Osteoblast (primary cell): ENCODE results near the gene SMAP2. TPM values are rescaled to one million over a fixed set of nuclear protein-coding genes. Genes with fewer than 3 reads are reported as not detected.
A peak's percentile ranks its signal among the peaks of the same experiment; 100 is the strongest.

ENCODE experiments used
- DNase-seq: peaks from one replicate; pipeline ENCODE4 v3.0.0; 2011; ENCODE audit warnings: low spot score, mixed read lengths; ENCODE audit not compliant: insufficient read length; ENCODE audit errors: missing footprints
- H2AFZ ChIP-seq: 2 replicates; pipeline ENCODE4 v1.6.0; 2011; ENCODE audit warnings: mild to moderate bottlenecking, low read length
- H3K27ac ChIP-seq: 2 replicates; pipeline ENCODE4 v1.5.1; 2011; ENCODE audit warnings: mild to moderate bottlenecking, low read depth, low read length, moderate library complexity
- H3K27me3 ChIP-seq: 2 replicates; pipeline ENCODE4 v1.6.0; 2012; ENCODE audit warnings: mild to moderate bottlenecking, control low read depth, inconsistent platforms, low read length, moderate library complexity; ENCODE audit not compliant: insufficient read depth
- H3K36me3 ChIP-seq: 2 replicates; pipeline ENCODE4 v1.5.1; 2011; ENCODE audit warnings: mild to moderate bottlenecking, low read length, control low read depth, moderate library complexity; ENCODE audit not compliant: insufficient read depth
- H3K4me1 ChIP-seq: 2 replicates; pipeline ENCODE4 v1.5.1; 2011; ENCODE audit warnings: mild to moderate bottlenecking, low read length, control low read depth, moderate library complexity; ENCODE audit not compliant: insufficient read depth
- H3K4me2 ChIP-seq: 2 replicates; pipeline ENCODE4 v1.6.0; 2011; ENCODE audit warnings: mild to moderate bottlenecking, low read length; ENCODE audit not compliant: insufficient read depth
- H3K4me3 ChIP-seq: fragments of 200-600 bp; sonication (generic); 3 replicates; pipeline ENCODE4 v1.5.1; 2012; ENCODE audit warnings: mild to moderate bottlenecking, low read length, inconsistent platforms; ENCODE audit not compliant: insufficient read depth
- H3K79me2 ChIP-seq: 2 replicates; pipeline ENCODE4 v1.6.0; 2012; ENCODE audit warnings: mild to moderate bottlenecking, low read length, control low read depth, inconsistent platforms; ENCODE audit not compliant: insufficient read depth
- H3K9me3 ChIP-seq: 2 replicates; pipeline ENCODE4 v1.5.1; 2011; ENCODE audit warnings: low read depth, low read length, control low read depth
- H4K20me1 ChIP-seq: 2 replicates; pipeline ENCODE4 v1.6.0; 2012; ENCODE audit warnings: mild to moderate bottlenecking, low read length, control low read depth; ENCODE audit not compliant: insufficient read depth
- CTCF ChIP-seq: IDR thresholded peaks from 2 replicates; pipeline ENCODE4 v1.5.1; 2011; ENCODE audit warnings: mild to moderate bottlenecking, low read depth, low read length, moderate library complexity; ENCODE audit errors: extremely low read depth
- total RNA-seq: library from RNA; depleted of rRNA; stranded (reverse); fragments of >200 nt; gene quantifications from 2 replicates; pipeline ENCODE4 v1.2.3, GENCODE V29; 2012

SMAP2 gene
- total RNA-seq, 1 donor = 20.3 TPM

- Histone ChIP-seq H3K9me3 (no peaks in the 10 kb centered on the region), H3K79me2 (peaks cover 86% of the 10 kb centered on the region), H3K4me3 (no peak overlapping the region), H3K36me3 (peaks cover 4% of the 10 kb centered on the region), H3K27me3 (no peaks in the 10 kb centered on the region), H3K4me1 (peaks cover 76% of the 10 kb centered on the region), H3K27ac (peak overlapping the region; percentile 22), H3K4me2 (no peak overlapping the region), H4K20me1 (peaks cover 3% of the 10 kb centered on the region), H2AFZ (no peak overlapping the region)
- no peak for TF ChIP-seq CTCF
- DNase-seq = no peak
Observed at GRCh38 chr1:40380817-40381216, 7.3 kb downstream of the SMAP2 start.

GRCh38 chr1:40381268-40382107 lies 8.0 kb downstream of the SMAP2 start:
- no peak for TF ChIP-seq CTCF
- no peaks in the 10 kb centered on the region for H3K9me3 ChIP-seq
- H3K27me3 ChIP-seq = no peaks in the 10 kb centered on the region
- DNase-seq = no peak
- peak overlapping the region; percentile 86 for H3K27ac ChIP-seq
- no peak overlapping the region for H3K4me3 ChIP-seq
- H4K20me1 ChIP-seq = peaks cover 5% of the 10 kb centered on the region
- no peak overlapping the region for H2AFZ ChIP-seq
- peaks cover 1% of the 10 kb centered on the region for H3K36me3 ChIP-seq
- H3K79me2 ChIP-seq = peaks cover 87% of the 10 kb centered on the region
- H3K4me2 ChIP-seq = peak overlapping the region; percentile 4
- H3K4me1 ChIP-seq = peaks cover 72% of the 10 kb centered on the region

GRCh38 chr1:40382108-40382460 lies 8.6 kb downstream of the SMAP2 start:
- no peaks in the 10 kb centered on the region for H3K36me3 ChIP-seq
- H3K4me1 ChIP-seq = peaks cover 68% of the 10 kb centered on the region
- H3K9me3 ChIP-seq = no peaks in the 10 kb centered on the region
- no peak overlapping the region for H3K4me3 ChIP-seq
- no peak overlapping the region for H2AFZ ChIP-seq
- peak overlapping the region; percentile 86 for H3K27ac ChIP-seq
- no peak for DNase-seq
- H4K20me1 ChIP-seq = peaks cover 5% of the 10 kb centered on the region
- no peaks in the 10 kb centered on the region for H3K27me3 ChIP-seq
- TF ChIP-seq CTCF = no peak
- H3K4me2 ChIP-seq = peak overlapping the region; percentile 4
- H3K79me2 ChIP-seq = peaks cover 87% of the 10 kb centered on the region

GRCh38 chr1:40382601-40383000 lies 9.1 kb downstream of the SMAP2 start:
- H2AFZ ChIP-seq = no peak overlapping the region
- peaks cover 5% of the 10 kb centered on the region for H4K20me1 ChIP-seq
- H3K4me1 ChIP-seq = peaks cover 63% of the 10 kb centered on the region
- H3K27me3 ChIP-seq = no peaks in the 10 kb centered on the region
- H3K27ac ChIP-seq = peak overlapping the region; percentile 86
- no peak for DNase-seq
- no peaks in the 10 kb centered on the region for H3K9me3 ChIP-seq
- no peak overlapping the region for H3K4me2 ChIP-seq
- TF ChIP-seq CTCF = no peak
- H3K79me2 ChIP-seq = peaks cover 87% of the 10 kb centered on the region
- H3K4me3 ChIP-seq = no peak overlapping the region
- H3K36me3 ChIP-seq = no peaks in the 10 kb centered on the region
